Right kidney (tissue), 1 donor: Measurements from ENCODE around the gene PDE4D.

Source experiments
- DNase-seq: peaks from one replicate; pipeline ENCODE4 v3.0.0-alpha.2; 2016

The PDE4D gene

DNA sequence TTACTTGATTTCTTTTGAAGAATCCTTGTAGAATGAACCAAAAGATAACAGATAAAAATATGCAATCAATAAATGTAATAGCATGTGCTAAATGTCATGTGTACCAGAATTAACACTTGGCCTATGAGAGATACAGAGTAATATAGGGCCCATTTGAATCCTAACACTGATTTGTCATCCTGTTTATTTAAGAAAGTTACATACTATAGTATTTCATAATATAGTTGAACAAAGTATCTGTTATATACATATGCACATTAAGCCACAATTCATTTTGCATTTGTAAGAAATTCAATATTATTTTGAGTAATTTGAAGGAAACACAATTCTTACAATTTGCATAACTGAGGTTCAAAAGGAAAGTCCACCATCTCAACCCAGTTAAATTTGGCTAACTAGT lies 389.5 kb downstream of the PDE4D start:
- DNase-seq = no peak

DNA sequence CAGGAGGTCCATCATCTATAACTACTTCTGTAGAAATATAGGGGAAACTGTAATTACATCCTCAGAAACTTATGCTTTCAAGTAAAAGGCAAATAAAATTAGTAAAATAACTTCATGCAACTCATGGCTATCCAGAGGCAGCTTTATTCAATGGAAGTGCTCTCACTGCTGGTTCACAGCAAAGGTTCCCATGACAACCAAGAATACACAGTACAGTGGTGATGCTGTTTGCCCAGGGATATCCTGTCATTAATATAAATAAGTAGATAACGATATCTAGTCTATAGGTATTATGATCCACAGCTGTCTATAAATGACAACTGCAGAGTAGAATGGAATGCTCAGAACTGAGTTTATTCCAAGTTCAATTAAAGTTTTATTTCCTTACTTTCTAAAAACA lies 390.3 kb downstream of the PDE4D start:
- no peak for DNase-seq

DNA sequence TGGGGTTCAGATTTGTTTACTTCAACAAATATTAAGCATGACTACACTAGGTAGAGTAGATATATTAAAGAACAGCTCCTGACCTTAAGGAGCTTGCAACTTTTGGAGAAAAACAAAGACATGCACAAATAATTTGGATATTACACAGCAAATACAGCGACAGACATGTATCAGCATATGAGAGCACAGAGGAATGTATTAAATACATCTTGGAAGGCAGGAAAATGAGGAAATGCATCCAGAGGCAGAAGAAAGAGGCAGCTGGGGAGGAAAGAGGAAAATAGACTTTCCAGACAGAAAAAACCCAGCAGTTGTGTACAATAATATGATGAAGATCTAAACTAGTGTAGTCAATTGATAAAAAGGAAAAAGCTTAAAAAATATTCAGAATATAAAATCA lies 392.2 kb downstream of the PDE4D start:
- no peak for DNase-seq

DNA sequence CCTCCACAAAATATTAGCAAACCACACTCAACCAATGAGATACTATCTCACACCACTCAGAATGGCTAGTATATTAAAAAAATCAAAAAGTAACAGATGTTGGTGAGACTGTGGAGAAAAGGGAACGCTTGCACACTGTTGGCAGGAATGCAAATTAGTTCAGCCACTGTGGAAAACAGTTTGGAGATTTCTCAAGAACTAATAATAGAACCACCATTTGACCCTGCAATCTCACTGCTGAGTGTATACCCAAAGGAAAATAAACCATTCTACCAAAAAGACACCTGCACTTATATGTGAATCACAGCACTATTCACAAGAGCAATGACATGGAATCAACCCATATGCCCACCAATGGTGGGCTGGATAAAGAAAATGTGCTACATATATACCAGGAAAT lies 393.5 kb downstream of the PDE4D start:
- no peak for DNase-seq

DNA sequence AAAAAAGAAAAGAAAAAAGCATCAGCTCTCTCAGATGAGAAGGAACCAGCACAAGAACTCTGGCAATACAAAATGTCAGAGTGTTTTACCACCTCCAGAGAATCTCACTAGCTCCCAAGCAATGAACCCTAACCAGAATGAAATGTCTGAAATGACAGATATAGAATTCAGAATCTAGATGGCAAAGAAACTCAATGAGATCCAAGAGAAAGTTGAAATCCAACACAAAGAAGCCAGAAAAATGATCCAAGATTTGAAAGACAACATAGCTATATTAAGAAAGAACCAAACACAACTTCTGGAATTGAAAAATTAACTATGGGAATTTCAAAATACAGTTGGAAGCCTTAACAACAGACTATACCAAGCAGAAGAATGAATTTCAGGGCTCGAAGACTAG lies 396.3 kb downstream of the PDE4D start:
- no peak for DNase-seq

DNA sequence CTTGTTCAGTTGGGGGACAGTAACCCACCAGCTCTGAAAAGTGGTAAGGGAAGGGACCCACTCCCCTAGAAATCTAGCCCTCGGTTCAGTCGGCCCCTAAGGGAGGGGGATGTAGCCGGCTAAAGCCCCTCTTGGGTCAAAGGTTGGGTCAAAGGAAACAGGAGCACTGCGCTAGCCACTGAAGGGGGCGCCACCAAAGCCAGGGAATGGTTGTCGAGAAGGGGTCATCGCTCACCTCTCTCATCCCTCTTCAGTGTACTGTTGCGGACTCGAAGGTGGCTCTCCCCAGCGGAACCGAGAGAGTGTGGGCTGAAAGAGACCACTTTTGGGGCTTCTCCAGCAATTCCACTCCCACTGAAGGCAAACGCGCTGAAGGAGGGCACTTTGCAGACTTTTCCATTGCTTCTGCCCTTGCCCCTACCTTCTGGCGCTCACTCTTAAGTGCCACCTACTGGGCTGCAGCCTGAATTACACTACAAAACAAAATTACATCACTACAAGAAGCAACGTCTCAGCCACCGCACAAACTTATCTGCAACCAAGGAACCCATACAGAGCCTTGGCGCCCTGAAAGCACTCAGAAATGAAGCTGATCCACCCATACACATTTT lies 396.9 kb downstream of the PDE4D start:
- no peak for DNase-seq

DNA sequence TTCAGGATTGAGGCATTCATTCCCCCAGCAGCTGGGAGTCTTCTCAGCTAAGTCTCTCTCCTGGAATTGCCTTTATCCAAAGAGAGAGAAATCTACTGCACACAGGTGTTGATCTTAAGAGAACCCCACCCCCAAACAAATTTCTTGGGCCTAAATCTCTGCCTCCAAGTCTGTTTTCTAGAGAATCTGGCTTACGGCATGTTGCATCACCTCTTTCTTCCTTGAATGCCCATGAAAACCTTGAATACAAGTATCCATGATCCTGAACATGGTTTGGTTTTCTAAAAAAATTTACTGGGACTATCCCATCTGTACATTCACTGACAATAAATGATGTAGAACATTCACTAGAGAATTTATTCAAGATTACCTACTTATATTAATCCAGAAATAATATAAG lies 401.6 kb downstream of the PDE4D start:
- no peak for DNase-seq

DNA sequence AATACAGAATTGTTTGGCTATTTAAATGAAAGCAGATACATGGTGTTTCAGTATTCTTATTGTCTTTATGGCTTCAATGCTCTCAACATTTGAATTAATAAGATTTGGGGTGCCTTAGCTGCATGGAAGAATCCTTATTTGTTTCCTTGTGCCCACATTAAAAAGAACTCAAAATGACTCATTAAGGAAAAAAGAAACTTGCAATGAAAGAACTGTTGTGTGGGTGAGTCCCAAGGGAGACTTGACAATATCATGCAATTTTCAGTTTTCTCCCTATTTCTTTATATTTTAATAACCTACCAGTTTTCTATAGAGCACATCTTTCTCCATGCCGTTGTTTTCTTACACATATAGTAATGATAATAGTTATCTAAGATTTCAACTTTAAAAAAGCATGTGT lies 404.0 kb downstream of the PDE4D start:
- no peak for DNase-seq

DNA sequence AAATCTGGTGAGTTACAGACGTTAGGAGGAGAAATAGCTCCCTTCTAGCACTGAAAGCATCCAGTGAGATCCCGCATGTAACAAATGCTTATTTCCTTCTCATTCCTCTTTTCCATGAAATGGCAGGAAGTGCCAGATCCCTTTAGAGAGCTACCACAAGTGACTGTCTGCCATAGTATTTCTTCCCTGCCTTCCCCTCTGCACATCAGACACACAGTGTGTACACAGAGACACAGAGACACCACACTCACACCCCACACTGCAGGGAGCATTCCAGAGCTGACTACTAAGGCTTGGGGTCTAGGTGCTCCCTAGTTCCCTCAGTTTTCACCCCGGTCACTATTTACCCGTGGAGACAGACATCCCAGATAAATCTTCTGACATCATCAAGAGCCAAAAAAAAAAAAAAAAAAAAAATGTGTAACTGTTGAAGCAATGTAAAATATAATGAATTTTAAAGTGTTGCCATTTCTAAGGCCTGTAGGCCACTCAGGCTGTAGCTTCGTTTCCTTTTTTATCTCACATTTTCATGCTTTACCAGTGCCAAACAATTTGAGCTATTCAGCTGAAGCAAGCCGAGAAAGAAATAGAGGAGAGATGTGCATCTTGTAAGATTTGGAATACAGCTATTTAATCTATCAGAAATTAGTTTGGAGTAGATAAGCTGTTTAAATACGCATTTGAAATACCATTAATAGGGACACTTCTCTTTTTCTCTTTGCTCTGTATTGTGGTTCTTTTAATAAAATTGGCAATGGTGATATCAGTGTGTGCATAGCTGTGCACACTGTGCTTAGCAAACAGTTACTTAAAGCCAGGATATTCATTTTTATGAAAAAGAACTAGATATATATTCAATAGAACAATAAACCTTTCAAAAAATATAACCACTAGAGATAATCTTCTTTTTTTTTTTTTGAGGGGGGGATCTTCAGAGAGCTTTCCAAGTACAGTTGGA lies 405.5 kb downstream of the PDE4D start:
- no peak for DNase-seq

DNA sequence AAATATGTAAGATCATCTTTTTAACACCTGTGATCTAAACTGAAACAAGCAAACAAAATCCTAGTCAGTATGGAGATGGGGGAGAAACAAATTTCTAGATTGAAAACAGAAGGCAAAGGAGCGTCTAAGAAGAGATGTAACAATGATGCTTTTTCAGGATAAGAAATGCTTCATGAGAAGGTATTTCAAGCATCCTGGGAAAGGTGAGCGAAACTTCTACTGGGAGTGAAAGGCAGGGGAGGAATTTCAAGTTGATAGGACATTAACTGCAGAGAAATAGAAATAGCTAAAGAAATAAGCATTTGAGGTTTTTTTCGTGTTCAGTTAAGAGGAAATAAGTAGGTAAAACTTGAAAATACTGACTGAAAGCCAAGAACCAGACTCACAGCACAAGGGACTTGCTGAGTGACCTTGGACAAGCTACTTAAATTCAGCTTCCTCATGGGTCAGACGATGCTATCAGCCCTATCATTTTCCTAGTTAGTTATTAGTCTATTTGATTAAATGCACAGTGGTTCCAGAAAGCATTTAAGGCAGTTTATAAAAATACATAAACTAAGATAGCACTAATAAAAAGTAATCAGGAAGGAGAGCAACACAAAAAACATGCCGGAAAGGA lies 406.3 kb downstream of the PDE4D start:
- no peak for DNase-seq

DNA sequence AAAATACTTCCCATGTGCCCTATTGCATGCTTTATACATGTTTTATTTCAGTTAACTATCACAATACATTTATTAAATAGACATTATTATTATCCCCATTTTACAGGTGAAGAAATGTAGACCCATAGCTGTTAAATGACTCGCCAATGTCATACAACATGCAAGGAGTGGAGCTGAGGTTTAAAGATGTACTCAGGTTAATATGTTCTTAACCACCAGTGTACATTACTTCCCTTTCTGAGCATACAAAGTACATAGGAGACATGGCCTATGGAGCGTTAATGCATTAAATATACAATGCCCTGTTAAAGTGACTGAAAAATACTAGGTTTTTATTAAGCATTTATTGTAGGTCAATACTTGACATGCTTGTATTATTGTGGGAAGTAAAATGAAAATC lies 407.0 kb downstream of the PDE4D start:
- no peak for DNase-seq

DNA sequence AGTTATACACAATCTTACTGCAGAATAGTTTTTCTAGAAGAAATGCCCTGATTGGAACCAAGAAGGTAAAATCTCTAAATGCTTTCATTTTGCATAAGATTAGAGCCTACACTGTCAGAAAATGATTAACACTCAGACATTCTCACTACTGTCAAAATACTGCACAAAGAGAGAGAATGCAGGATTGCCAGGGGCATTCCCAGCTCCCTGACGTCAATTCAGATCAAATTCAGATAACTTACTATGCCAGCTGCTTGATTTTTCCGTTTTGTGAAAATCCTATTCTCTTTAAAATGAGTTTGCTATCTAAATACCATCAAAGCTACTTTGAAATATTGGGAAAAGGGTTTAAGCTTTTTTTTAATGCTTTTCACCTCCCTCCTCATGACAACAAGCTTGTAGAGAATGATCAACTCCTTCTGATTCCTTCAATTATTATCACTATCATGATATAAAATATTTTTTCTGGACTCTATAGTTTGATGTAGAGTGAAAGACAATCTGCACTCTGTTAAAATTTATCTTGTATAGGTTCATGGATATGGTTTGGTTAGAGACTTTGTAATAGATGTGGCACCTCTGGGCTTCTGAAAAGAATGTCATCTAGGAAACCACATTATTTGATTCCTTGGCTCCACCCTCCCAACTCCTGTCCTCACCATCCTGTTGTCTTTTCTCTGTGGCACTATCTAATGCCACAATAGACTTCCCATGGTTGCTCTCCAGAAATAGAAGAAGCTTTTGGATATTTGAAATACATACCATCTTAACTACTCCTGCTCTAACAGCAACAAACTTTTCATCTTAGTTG lies 407.7 kb downstream of the PDE4D start:
- DNase-seq = no peak

DNA sequence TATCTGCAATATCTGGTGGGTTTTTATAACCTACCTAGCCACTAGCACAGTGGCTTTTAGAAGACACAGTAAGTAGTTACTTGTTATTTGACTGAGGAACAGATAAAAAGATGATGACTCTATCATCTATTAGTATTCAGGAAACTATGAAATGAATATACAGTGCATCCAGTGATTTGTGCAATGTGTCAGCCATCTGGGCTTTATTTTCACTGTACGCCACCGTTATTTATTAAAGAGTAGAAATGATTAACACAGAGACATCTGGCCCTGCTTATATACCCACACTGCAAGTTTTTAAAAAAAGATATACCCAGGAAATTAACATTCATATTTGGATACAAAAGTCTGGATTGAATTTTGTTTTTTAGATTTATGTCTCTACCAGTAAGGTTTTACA lies 408.4 kb downstream of the PDE4D start:
- no peak for DNase-seq

DNA sequence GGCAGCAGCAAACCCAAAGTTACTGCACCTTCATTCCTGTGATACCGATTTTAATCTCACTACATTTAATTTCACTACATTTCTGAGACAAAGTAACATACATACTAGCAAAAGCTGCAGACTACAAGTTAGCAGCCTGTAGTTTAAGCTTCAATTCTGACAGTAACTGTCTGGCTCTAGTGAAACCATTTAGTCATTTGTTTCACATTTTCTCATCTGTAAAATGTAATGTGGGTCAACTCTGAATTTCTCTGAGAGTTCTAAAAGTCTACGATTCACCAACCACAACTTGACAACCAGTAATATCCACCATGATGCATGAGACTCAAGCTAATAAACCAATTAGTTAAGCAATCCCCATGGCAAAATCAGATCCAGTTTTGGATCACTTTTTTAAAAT lies 408.9 kb downstream of the PDE4D start:
- DNase-seq = no peak

DNA sequence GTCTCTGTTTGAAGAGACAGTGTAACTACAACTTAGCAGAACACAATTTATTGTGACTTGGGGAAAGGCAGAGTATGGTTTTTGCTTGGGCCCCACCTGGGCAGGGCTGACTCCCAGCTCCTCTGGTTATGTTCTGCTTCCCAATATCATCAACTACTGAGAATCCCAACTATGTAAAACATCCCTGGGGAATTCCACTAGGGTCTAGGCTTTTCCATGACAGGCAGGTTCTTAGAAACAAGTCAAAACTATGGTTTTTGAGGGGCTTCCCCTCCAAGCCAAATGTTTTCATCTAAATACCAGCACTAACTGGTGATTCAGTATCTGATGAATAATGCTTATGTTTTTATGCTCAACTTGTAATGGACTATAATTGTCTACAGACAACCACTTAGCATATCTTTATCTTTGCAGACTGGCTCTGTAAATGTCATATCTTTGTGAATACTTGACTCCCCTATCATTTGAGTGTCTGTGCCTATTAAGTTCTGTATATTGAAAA lies 409.5 kb downstream of the PDE4D start:
- DNase-seq = no peak

DNA sequence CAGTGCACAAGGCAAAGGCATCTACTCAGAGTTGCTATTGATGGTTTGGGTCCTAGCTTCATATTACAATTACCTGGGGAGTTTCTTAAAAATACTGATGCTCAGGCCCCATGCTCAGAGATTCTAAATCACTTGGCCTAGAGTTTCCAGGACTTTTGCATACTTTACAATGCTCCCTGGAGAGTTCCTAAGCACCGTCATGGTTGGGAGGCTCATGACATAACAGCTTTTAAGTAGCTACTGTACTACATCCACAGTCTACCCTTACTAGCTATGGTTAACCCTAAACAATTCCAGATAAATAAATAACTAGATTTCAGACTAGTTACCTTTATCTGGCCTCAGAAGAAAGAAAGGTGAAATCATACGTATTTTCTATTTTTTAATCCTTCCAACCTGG lies 414.4 kb downstream of the PDE4D start:
- no peak for DNase-seq

DNA sequence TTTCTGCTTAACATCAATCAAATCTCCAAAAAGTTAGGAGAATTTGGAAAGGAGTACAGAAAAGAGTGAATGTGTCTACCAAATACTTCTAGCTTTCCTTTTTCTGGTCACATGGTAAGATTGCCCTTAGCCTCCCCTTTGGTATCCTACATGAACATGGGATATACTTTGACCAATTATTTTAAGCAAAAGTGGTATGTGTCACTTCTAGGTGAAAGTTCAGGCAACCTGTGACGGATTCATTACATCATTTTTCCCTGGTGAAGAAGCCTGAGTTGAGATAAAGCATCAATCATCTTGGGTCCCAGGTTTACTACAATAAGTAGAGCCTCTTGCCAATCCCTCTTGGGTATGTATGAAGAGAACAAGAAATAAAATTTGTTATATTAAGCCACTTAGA lies 419.2 kb downstream of the PDE4D start:
- no peak for DNase-seq

DNA sequence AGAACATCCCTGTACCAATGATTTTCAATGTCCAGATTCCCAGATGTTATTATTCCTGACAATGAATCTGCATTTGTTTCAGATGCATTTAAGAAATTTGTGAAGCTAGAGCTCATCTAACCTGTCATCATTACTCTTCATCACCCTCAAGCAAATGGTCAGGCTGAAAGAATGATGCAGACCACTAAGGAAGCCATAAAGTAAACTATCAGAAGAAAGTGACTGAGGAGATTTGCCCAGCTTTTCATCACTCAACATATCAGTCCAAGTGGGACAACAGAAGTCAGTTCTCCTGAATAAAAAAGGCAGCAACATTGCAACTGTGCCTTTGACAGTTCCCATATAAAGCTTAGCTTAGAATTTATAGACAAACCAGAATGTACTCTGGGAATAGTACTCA lies 419.9 kb downstream of the PDE4D start:
- DNase-seq = no peak

DNA sequence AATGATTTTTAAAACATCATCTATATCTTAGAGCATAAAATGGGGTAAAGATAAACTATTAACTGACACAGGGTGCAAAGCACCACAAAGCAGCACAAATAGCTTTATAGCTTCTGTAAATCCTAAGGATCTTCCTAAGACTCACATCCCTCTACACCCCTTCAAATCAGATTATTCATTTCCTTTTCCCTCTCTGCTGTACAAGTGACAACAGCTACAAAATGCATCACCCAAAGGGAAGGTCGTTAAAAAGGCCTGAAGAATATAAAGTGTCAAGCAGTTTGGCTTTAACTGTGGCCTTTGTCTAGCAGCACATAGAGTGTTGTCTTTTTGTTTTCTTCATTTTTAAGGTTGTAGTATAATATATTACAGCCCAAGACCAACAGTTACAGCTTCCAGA lies 422.1 kb downstream of the PDE4D start:
- DNase-seq = no peak

DNA sequence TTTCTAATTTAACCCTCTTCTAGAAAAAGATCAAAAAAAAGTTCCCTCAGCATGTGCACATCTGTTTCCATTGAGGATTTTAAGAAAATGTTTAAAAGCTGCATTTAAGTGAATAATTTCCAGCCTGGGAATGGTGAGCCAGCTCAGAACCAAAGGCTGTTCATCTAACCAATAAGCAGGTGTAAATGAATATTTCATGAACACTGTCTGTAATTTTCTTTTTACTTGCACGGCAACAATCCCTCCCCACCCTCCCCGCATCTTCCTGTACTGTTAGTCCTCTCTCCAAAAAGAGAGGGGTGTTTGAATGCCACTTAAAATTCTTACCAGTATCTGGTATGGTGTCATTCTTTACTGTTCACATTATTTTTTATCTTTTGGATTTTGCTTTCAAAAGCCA lies 425.6 kb downstream of the PDE4D start:
- no peak for DNase-seq

DNA sequence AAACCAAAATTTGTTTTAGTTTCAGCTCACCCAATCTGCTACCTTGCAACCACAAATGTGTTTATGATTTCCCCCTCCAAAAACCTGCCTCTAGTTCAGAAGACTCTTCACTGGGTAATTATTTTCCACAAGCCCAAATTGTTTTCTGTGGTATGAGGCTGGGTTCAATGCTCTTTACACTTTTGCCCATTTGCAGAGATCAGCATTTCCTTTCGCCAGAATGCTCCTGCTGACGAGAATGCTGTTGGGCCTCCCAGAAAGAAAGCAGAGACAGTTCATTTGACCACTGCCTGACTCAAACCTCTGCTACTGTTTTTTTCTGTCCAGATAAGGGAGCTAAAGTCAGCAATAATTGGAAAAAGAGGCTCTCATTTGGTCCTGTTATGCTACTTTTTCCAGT lies 427.3 kb downstream of the PDE4D start:
- no peak for DNase-seq

DNA sequence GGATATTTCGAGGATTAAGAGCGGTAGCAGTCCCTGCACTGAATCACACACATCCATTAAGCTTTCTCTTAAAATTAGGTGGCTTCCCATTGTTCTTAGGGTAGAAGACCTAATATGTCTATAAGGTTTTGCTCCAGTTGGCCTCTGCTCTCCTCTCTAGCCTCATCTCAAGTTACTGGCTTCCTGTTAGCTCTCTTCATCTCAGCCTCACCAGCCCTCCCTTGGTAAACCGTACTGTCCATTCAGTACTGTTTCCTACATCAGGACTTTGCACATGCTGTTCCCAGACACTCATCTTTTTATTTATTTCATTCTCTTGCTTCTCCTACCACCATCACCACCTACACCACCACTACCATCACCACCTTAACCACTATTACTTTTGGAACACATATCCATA lies 428.6 kb downstream of the PDE4D start:
- no peak for DNase-seq
